ENCODE data around the gene SH3RF3. TPM values are rescaled to one million over a fixed set of nuclear protein-coding genes. Genes with fewer than 3 reads are reported as not detected.

SH3RF3 gene
- total and polyA plus RNA-seq, 10 of the 15 experiments (the other 5 are each of a cell fraction or from before 2014, with no cell fraction given): 0.08 to 8.8 (median 2.3) TPM

DNA sequence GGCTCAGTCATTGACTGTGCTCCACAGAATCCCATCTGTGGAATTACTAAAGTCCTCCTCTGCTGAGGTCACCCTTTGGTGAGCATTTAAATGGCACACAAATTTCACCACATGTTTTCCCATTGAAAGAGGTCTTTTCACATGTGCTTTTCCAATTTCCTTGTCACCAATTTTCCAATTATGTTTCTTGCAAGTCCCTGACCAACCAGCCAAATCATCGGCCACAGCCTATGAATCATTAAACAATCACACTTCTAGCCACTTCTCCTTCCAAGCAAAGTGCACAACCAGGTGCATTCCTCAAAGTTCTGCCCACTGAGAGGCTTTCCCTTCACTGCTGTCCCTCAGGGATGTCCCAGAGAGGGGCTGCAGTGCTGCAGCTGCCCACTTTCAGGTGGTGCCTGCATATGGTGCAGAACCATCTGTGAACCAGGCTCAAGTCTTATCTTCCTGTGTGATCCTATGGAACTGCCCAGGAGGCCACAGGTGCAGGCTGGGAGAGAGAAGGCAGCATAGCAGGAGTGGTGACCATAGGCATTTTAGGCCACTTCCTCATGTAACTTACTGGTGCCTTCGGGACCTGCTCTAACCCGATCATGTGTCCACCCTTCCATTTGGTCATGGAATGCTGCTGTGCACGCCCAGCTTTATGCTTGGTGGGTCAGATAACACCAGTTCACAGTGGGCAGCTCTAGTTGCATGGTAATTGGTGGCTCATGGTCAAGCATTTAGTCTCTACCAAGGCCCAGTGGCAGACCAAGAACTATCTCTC, 331.7 kb downstream of the SH3RF3 start:
- SMC1A ChIA-PET (ENCODE audit: uncharacterized antibody, unreplicated experiment): no interaction called here

More for the DNA sequence above, 331.7 kb downstream of the SH3RF3 start:
- intact Hi-C loops (cut with micrococcal nuclease; ENCODE audit: unreplicated experiment): no loop called here
- Histone ChIP-seq H3K79me2 (ENCODE audit: control insufficient read depth, insufficient read depth, low read length) (no peaks in the 10 kb centered on the region), H2AFZ (ENCODE audit: control insufficient read depth, low read depth, low read length) (no peak overlapping the region), H3K4me2 (ENCODE audit: control insufficient read depth, insufficient read depth) (no peak overlapping the region), H3K27ac (ENCODE audit: control insufficient read depth, insufficient read depth) (no peak overlapping the region), H3K4me1 (ENCODE audit: control insufficient read depth, insufficient read depth, low read length) (no peaks in the 10 kb centered on the region), H4K20me1 (ENCODE audit: control insufficient read depth, insufficient read depth) (no peaks in the 10 kb centered on the region), H3K27me3 (replicated peaks in 1 of 2; ENCODE audit: control insufficient read depth in 2 of 2, insufficient read depth in 2 of 2, low read length in 1 of 2) (no peaks in the 10 kb centered on the region), H3K4me3 (no peak overlapping the region), H3K36me3 (ENCODE audit: control insufficient read depth in 2 of 2, insufficient read depth in 2 of 2, low read length in 1 of 2) (no peaks in the 10 kb centered on the region), H3K9ac (ENCODE audit: control insufficient read depth, insufficient read depth, low read length) (no peak overlapping the region), H3K9me3 (replicated peaks; ENCODE audit: control insufficient read depth, insufficient read depth, low read length) (no peaks in the 10 kb centered on the region)
- RAD21 ChIA-PET (ENCODE audit: unreplicated experiment): no interaction called here
- in situ Hi-C loops (cut with MboI): no loop called here
- WGBS (ENCODE audit: insufficient coverage, insufficient replicate concordance, low lambda C conversion rate, missing lambda C conversion rate): 10% methylated on average over 4 of the region's 4 CpGs
- TF ChIP-seq, protein P1, sequence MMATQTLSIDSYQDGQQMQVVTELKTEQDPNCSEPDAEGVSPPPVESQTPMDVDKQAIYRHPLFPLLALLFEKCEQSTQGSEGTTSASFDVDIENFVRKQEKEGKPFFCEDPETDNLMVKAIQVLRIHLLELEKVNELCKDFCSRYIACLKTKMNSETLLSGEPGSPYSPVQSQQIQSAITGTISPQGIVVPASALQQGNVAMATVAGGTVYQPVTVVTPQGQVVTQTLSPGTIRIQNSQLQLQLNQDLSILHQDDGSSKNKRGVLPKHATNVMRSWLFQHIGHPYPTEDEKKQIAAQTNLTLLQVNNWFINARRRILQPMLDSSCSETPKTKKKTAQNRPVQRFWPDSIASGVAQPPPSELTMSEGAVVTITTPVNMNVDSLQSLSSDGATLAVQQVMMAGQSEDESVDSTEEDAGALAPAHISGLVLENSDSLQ (IDR thresholded peaks at IDR 0.05): no peak
- TF ChIP-seq WRNIP1 (IDR thresholded peaks at IDR 0.05; ENCODE audit: borderline replicate concordance, low read depth, low read length) (no peak), DPF2 (IDR thresholded peaks at IDR 0.05) (no peak), IKZF2 (IDR thresholded peaks at IDR 0.05) (no peak), NRF1 (conservative IDR thresholded peaks at IDR 0.05; ENCODE audit: low read depth, low read length) (no peak), ZNF384 (IDR thresholded peaks at IDR 0.05; ENCODE audit: borderline replicate concordance, low read depth, low read length) (no peak), RAD51 (IDR thresholded peaks at IDR 0.05) (no peak), RBBP5 (conservative IDR thresholded peaks at IDR 0.05) (no peak), CEBPB (IDR thresholded peaks at IDR 0.05; ENCODE audit: borderline replicate concordance in 1 of 2, low read depth in 2 of 2, low read length in 2 of 2) (no peak), YBX1 (IDR thresholded peaks at IDR 0.05) (no peak), TCF3 (IDR thresholded peaks at IDR 0.05; ENCODE audit: borderline replicate concordance, insufficient read depth, low read depth, low read length) (no peak)
- TF ChIP-seq, protein P2, sequence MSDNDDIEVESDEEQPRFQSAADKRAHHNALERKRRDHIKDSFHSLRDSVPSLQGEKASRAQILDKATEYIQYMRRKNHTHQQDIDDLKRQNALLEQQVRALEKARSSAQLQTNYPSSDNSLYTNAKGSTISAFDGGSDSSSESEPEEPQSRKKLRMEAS (IDR thresholded peaks at IDR 0.05; ENCODE audit: low read depth, low read length): no peak
- TF ChIP-seq, protein P3, sequence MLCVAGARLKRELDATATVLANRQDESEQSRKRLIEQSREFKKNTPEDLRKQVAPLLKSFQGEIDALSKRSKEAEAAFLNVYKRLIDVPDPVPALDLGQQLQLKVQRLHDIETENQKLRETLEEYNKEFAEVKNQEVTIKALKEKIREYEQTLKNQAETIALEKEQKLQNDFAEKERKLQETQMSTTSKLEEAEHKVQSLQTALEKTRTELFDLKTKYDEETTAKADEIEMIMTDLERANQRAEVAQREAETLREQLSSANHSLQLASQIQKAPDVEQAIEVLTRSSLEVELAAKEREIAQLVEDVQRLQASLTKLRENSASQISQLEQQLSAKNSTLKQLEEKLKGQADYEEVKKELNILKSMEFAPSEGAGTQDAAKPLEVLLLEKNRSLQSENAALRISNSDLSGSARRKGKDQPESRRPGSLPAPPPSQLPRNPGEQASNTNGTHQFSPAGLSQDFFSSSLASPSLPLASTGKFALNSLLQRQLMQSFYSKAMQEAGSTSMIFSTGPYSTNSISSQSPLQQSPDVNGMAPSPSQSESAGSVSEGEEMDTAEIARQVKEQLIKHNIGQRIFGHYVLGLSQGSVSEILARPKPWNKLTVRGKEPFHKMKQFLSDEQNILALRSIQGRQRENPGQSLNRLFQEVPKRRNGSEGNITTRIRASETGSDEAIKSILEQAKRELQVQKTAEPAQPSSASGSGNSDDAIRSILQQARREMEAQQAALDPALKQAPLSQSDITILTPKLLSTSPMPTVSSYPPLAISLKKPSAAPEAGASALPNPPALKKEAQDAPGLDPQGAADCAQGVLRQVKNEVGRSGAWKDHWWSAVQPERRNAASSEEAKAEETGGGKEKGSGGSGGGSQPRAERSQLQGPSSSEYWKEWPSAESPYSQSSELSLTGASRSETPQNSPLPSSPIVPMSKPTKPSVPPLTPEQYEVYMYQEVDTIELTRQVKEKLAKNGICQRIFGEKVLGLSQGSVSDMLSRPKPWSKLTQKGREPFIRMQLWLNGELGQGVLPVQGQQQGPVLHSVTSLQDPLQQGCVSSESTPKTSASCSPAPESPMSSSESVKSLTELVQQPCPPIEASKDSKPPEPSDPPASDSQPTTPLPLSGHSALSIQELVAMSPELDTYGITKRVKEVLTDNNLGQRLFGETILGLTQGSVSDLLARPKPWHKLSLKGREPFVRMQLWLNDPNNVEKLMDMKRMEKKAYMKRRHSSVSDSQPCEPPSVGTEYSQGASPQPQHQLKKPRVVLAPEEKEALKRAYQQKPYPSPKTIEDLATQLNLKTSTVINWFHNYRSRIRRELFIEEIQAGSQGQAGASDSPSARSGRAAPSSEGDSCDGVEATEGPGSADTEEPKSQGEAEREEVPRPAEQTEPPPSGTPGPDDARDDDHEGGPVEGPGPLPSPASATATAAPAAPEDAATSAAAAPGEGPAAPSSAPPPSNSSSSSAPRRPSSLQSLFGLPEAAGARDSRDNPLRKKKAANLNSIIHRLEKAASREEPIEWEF (IDR thresholded peaks at IDR 0.05; ENCODE audit: insufficient replicate concordance, low read depth, low read length): no peak
- TF ChIP-seq, protein P4, sequence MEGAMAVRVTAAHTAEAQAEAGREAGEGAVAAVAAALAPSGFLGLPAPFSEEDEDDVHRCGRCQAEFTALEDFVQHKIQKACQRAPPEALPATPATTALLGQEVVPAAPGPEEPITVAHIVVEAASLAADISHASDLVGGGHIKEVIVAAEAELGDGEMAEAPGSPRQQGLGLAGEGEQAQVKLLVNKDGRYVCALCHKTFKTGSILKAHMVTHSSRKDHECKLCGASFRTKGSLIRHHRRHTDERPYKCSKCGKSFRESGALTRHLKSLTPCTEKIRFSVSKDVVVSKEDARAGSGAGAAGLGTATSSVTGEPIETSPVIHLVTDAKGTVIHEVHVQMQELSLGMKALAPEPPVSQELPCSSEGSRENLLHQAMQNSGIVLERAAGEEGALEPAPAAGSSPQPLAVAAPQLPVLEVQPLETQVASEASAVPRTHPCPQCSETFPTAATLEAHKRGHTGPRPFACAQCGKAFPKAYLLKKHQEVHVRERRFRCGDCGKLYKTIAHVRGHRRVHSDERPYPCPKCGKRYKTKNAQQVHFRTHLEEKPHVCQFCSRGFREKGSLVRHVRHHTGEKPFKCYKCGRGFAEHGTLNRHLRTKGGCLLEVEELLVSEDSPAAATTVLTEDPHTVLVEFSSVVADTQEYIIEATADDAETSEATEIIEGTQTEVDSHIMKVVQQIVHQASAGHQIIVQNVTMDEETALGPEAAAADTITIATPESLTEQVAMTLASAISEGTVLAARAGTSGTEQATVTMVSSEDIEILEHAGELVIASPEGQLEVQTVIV (IDR thresholded peaks at IDR 0.05; ENCODE audit: borderline replicate concordance, partially characterized antibody): no peak
- ATAC-seq: no peak
- FAIRE-seq: no peak
- POLR2A ChIA-PET: no interaction called here
- CTCF ChIA-PET: no interaction called here
- BruUV-seq (replicated peaks): no TSS peak
- no peak for DNase-seq (ENCODE audit: low read depth, low spot score)

Measured in GM12878 (cell line).